Measurements from ENCODE around the gene WNT3. TPM values are rescaled to one million over a fixed set of nuclear protein-coding genes. Genes with fewer than 3 reads are reported as not detected.

The WNT3 gene
- total and polyA plus RNA-seq, 8 donors, result 1.7 to 3.0 (median 2.4) TPM

- no peak for DNase-seq
- no peak for TF ChIP-seq CTCF (IDR thresholded peaks at IDR 0.05)
- Histone ChIP-seq H3K36me3 (no peaks in the 10 kb centered on the region), H3K4me3 (no peak overlapping the region), H3K4me1 (peaks cover 0 to 28% of the 10 kb centered on the region in 2 donors), H3K27me3 (peaks cover 0 to 74% of the 10 kb centered on the region in 2 donors), H3K9me3 (no peaks in the 10 kb centered on the region), H3K27ac (no peak overlapping the region)
- no peak for ATAC-seq
- intact Hi-C loops (cut with DNase I), result no loop called here
Observed at GRCh38 chr17:46774108-46774737, 44.3 kb downstream of the WNT3 start.

- H3K27ac ChIP-seq, result no peak overlapping the region
- peaks cover 0 to 28% of the 10 kb centered on the region in 2 donors for H3K4me1 ChIP-seq
- H3K36me3 ChIP-seq, result no peaks in the 10 kb centered on the region
- intact Hi-C loops (cut with DNase I), result no loop called here
- DNase-seq (no peak), ATAC-seq (no peak)
- H3K27me3 ChIP-seq, result peaks cover 0 to 77% of the 10 kb centered on the region in 2 donors
- no peak overlapping the region for H3K4me3 ChIP-seq
- H3K9me3 ChIP-seq, result no peaks in the 10 kb centered on the region
- no peak for TF ChIP-seq CTCF (IDR thresholded peaks at IDR 0.05)
Observed at GRCh38 chr17:46773676-46774075, 44.8 kb downstream of the WNT3 start.

DNA sequence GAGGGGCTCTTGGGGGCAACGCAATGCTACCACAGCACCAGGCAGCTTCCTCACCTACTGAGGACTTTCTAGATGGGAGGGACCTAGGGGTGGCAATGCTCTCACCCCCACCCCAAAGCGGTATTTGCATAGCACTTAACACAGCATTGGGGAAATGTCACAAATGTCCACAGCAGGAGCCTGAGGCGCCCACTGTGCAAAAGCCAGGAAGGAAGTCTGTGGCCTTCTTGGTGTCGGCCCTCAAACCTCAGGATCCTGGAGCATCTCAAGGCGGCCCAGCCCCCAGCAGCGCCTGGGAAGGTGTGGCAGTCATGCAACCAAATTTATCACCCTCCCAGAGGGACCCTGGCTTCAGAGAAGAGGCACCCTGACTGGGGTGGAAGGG, 45.3 kb downstream of the WNT3 start:
- intact Hi-C loops (cut with DNase I), result no loop called here
- ATAC-seq (no peak), DNase-seq (no peak)
- Histone ChIP-seq H3K27me3 (peaks cover 0 to 82% of the 10 kb centered on the region in 2 donors), H3K9me3 (no peaks in the 10 kb centered on the region), H3K4me3 (no peak overlapping the region), H3K36me3 (no peaks in the 10 kb centered on the region), H3K4me1 (peaks cover 0 to 28% of the 10 kb centered on the region in 2 donors), H3K27ac (no peak overlapping the region)
- TF ChIP-seq CTCF (IDR thresholded peaks at IDR 0.05), result no peak

DNA sequence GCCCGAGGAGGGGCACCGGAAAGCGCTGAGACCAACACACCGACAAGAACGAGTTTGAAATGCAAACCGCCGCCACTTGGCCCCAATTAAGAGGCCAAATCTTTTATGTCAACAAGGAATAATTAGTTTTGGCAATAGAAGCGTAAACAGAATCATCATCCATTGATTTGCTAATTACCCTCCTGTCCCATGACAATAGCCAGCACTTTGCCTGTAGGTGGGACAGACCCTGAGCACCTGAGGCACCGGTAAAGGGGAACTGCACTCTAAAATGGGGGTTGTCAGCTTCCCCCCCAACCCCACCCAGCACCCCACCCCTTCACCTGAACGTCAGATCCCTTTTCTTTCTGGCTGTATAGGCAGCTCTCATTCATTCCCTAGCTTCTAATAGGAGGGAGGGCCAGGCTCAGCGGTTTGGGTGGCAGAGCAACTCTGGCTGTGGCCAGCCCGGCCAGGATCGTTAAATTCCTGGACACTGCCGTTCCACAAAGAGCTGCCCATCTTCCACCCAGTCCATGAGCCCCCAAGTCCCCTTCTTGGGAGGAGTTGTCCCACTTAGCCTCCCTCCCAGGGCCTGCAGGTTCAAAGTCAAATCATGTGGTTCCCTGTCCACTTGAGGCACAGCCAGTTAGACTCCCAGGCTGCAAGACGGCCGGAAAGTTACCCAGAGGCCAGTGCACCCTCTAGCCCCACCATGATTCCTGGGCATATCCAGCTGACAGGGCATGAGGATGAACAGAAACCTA, 45.8 kb downstream of the WNT3 start:
- intact Hi-C loops (cut with DNase I), result no loop called here
- Histone ChIP-seq H3K4me3 (peak overlapping the region; percentile 31 to 51), H3K9me3 (no peaks in the 10 kb centered on the region), H3K27me3 (peaks cover 0 to 81% of the 10 kb centered on the region in 2 donors), H3K27ac (no peak overlapping the region), H3K4me1 (peaks cover 0 to 28% of the 10 kb centered on the region in 2 donors), H3K36me3 (no peaks in the 10 kb centered on the region)
- DNase-seq (no peak), ATAC-seq (peak; percentile 15)
- no peak for TF ChIP-seq CTCF (IDR thresholded peaks at IDR 0.05)
